B cell (primary cell): Measurements from ENCODE around the gene MYO16.

ENCODE experiments used
- CTCF ChIP-seq: fragments of 200-600 bp; IDR thresholded peaks from one replicate; pipeline ENCODE4 v1.8.0; 2022; ENCODE audit warnings: antibody characterized with exemption, mild to moderate bottlenecking
- EZH2 ChIP-seq: IDR thresholded peaks from 2 replicates; pipeline ENCODE4 v1.6.1; 2012; ENCODE audit warnings: borderline replicate concordance, low read depth, mild to moderate bottlenecking, moderate library complexity, low read length; ENCODE audit not compliant: insufficient read depth, poor library complexity, severe bottlenecking

- TF ChIP-seq CTCF (no peak), EZH2 (no peak)
Measured at GRCh38 chr13:108707584-108707983, 78.2 kb downstream of the MYO16 start.
